EL (cell line): Measurements from ENCODE around the gene SHISA9.

Experiments used
- DNase-seq: peaks from one replicate; pipeline ENCODE4 v3.0.0-alpha.2; 2016

The SHISA9 gene

DNA sequence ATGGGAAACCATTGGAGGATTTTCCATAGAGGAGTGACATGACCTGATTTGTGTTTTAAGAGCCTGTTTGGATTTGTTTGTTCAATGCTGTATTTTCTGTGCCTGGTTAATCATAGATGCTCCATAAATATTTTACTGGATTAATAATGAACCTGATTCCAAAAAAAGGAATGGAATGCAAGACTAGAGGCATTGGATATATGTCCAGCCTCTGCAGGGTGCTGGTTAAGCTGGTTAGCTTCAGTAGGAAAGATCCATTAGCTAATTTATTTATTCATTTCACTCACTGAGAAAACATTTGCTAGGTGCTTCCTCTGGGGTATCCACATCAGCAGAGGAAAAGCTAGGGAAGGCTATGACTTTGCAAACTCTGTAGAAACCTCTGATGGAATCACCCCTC lies 57.7 kb downstream of the SHISA9 start:
- DNase-seq, result no peak

DNA sequence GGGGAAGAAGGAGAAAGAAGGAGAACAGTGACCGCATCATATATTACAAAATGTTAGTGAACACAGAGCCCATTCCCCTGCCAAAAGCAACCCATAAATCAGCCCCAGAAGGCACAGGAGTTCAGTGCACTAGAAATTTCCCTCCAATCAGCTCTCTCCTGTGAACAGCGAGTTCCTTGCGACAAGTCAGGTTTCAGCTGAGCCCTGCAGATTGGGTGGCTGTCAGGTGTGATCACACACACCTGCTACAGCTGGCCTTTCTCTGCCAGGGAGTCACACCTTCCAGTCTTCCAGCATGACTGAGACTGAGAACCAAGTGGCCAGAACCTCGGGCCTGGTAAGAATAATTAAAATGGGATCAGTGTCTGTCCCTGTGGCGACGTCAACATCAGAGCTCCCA lies 60.2 kb downstream of the SHISA9 start:
- no peak for DNase-seq

GRCh38 chr16:12964461-12964860 lies 63.1 kb downstream of the SHISA9 start:
- DNase-seq, result no peak

GRCh38 chr16:12965274-12965804 lies 63.9 kb downstream of the SHISA9 start:
- no peak for DNase-seq

DNA sequence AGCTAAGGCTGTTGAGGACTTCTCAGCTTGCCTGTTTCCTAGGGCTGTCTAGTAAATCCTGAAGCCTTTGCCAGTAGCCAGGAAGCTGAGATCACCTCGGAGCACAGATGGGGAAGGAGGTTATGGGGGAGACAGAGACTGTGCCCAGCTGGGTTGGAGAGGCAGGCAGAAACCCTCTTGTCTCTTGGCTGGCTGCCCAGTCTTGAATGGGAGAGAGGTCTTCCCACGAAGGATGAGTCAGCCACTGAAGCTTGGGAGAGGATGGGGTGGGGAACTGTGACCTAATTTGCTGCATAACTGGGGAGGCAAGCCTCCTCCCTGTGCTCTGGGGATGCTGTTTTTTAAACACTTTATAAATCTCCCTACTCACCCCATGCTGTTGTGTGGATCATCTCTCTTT lies 69.8 kb downstream of the SHISA9 start:
- DNase-seq, result peak; percentile 28

- DNase-seq, result no peak
Measured at GRCh38 chr16:12972246-12972645, 70.8 kb downstream of the SHISA9 start.

- no peak for DNase-seq
Measured at GRCh38 chr16:12975766-12976165, 74.4 kb downstream of the SHISA9 start.

DNA sequence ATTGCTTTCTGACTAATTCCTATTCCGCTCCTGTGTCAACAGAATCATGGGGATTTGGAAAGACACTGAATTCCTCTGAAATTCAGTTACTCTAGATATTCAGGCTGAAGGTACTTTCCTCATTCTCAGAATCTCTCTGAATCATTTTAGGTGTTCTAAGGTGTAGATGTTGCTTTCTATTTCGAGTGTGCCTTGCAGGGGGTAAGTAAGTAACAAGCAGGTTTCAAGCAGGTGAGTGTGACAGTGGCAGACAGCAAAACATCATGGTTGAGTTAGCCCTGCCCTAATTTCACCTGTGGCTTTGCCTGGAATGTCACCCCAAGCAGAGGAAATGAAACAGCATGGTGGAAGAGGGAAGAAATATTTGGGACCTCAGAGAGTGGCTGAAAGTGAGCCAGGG lies 75.1 kb downstream of the SHISA9 start:
- DNase-seq, result no peak

DNA sequence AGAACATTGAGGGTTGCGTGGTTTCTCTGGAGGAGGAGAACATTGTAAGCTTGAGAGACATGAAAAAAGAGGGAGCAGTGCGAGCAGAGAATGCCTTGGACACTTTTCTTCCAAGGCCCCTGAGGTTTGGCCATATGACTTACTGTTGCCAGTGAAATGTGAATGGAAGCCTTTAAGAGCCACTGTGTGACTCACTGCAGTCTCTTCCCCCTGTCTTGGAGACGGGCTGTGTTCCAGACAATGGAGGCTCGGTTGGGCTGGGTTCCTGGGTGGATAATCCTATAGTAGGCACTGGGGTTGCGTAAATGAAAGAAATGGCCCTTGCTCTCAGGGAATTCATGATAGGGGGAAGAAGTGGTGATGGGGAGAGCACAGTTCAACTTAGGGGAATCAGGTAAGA lies 75.5 kb downstream of the SHISA9 start:
- DNase-seq, result no peak

GRCh38 chr16:12985516-12985915 lies 84.1 kb downstream of the SHISA9 start:
- DNase-seq, result no peak

DNA sequence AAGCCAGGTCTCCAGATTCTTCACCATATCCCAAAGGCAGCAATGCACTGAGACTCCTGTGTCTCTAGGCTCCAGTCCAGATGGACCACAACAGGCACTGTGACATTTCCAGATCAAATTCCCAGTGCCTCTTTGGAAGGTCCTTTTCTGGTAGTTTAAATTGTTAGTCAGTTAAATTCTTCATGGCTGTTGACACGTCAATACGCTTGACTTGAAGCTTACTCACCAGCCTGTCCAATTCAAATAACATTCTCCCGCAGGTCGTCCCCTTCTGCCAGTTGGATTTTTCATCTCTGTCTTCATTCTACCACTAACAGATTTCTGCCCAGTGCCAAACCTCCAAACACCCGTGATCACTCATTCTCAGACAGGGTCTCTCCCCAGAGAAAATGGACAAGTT lies 86.7 kb downstream of the SHISA9 start:
- no peak for DNase-seq

DNA sequence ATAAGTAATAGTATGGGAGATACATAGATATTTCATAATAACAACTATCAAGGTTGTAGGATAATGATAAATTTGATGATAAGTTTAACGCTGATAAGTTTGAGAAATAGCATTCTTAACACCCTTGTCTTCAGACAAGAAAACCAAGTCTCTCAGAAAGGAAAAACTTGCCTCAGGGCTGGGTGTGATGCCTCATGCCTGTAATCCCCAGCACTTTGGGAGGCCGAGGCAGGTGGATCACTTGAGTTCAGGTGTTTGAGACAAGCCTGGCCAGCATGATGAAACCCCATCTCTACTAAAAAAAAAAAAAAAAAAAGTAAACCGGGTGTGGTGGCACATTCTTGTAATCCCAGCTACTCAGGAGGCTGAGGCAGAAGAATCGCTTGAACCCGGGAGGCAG lies 90.7 kb downstream of the SHISA9 start:
- no peak for DNase-seq

GRCh38 chr16:12994402-12994801 lies 93.0 kb downstream of the SHISA9 start:
- no peak for DNase-seq

GRCh38 chr16:12995721-12996372 lies 94.4 kb downstream of the SHISA9 start:
- DNase-seq, result no peak

DNA sequence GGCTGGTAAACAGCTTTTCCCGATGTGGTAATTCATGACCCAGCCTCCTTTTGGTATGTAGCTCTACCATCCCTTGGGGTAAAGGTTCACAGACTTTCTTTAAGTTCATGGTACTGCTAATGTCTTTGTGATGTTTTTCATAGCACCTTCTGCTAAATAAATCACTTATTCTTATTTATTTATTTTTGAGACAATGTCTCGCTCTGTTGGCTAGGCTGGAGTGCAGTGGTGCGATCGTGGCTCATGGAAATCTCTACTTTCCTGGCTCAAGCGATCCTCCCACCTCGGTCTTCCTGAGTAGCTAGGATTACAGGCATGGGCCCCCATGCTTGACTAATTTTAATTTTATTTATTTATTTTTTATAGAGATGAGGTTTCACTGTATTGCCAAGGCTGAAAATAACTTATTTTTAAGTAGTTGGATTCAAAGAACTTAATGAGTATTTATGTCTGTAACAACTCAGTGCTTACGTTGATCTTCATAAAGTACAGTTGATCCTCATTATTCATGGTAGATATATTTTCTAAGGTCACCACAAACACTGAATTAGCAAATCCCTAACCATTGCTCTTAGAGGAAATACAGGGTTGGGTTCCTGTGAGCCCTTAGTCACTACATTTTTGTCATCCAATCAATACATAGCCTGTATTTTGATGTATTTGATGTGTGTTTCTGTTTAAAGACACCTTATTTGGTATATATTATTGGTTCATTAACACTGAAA lies 97.1 kb downstream of the SHISA9 start:
- no peak for DNase-seq

- no peak for DNase-seq
Measured at GRCh38 chr16:12999368-12999767, 98.0 kb downstream of the SHISA9 start.

- DNase-seq, result no peak
Measured at GRCh38 chr16:13005721-13006247, 104.4 kb downstream of the SHISA9 start.

- no peak for DNase-seq
Measured at GRCh38 chr16:13012601-13013000, 111.2 kb downstream of the SHISA9 start.

DNA sequence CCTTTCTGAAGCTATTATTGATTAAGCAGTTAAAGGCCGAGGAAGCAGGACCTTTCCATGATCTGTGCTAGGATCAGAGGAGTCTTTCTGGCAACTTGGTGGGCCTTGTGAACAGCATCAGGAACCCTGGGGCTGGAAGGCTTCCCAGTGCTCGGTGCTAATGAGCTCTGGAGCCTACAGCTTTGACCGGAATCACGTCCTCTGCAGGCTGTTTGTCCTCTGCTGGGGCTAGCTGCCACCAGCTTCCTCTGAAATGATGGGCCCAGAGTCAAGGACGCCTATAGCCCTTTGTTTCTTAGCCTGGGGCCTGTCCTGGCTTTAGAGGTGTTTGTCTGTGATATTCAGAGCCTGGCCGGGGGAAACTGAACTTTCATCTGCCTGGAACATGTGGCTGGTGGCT lies 111.6 kb downstream of the SHISA9 start:
- DNase-seq, result no peak

GRCh38 chr16:13014476-13014875 lies 113.1 kb downstream of the SHISA9 start:
- DNase-seq, result no peak

- DNase-seq, result no peak
Measured at GRCh38 chr16:13018026-13018425, 116.6 kb downstream of the SHISA9 start.

GRCh38 chr16:13021996-13022395 lies 120.6 kb downstream of the SHISA9 start:
- DNase-seq, result no peak

- no peak for DNase-seq
Measured at GRCh38 chr16:13029786-13030185, 128.4 kb downstream of the SHISA9 start.

DNA sequence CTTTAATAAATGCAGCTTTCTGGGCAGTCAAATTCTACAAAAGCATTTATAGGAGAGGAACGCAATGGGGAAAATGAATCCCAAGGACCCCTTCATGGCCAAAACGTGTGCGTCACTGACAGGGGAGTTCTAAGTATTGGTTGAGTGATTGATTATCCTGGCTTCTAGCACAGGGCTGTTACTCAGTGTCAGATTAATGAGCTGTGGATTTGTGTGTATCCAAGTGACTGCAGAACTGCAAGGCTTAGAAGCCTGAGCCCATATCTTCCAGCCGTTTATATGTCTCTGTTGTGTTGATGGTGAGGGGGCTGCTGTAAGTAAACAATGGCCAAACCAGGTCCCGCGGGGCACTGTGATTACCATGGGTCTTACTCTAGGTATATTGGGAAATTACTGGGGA lies 129.4 kb downstream of the SHISA9 start:
- DNase-seq, result no peak
